H9 (cell line): ENCODE results near the gene CHKB. TPM values are rescaled to one million over a fixed set of nuclear protein-coding genes. Genes with fewer than 3 reads are reported as not detected.

Experiments used
- DNase-seq: peaks from one replicate; pipeline ENCODE4 v3.0.0-alpha.2; 2017
- H2AFZ ChIP-seq: one replicate; pipeline ENCODE4 v1.6.1; 2013; ENCODE audit warnings: mild to moderate bottlenecking, low read length, control low read depth, moderate library complexity
- H2AK5ac ChIP-seq: 2 replicates; pipeline ENCODE4 v1.6.1; 2013; ENCODE audit warnings: low read length, control low read depth, mixed read lengths; ENCODE audit not compliant: insufficient read length
- H2BK120ac ChIP-seq: one replicate; pipeline ENCODE4 v1.6.1; 2013; ENCODE audit warnings: low read depth, mild to moderate bottlenecking, low read length, control low read depth, inconsistent platforms; ENCODE audit not compliant: poor library complexity, severe bottlenecking
- H2BK12ac ChIP-seq: 2 replicates; pipeline ENCODE4 v1.6.1; 2013; ENCODE audit warnings: low read length, control low read depth, mixed read lengths, low read depth; ENCODE audit not compliant: insufficient read length
- H2BK15ac ChIP-seq: 2 replicates; pipeline ENCODE4 v1.6.1; 2013; ENCODE audit warnings: low read depth, low read length, control low read depth
- H2BK20ac ChIP-seq: one replicate; pipeline ENCODE4 v1.6.1; 2013; ENCODE audit warnings: low read depth, mild to moderate bottlenecking, low read length, control low read depth, inconsistent platforms; ENCODE audit not compliant: poor library complexity, severe bottlenecking
- H2BK5ac ChIP-seq: 2 replicates; pipeline ENCODE4 v1.6.1; 2013; ENCODE audit warnings: low read length, control low read depth, mixed read lengths; ENCODE audit not compliant: insufficient read length
- H3K14ac ChIP-seq: 2 replicates; pipeline ENCODE4 v1.6.1; 2013; ENCODE audit warnings: low read length, control low read depth; ENCODE audit not compliant: insufficient read depth
- H3K18ac ChIP-seq: 2 replicates; pipeline ENCODE4 v1.6.1; 2013; ENCODE audit warnings: low read depth, mild to moderate bottlenecking, mixed read lengths, low read length, control low read depth; ENCODE audit not compliant: insufficient read length
- H3K23ac ChIP-seq: 2 replicates; pipeline ENCODE4 v1.6.1; 2013; ENCODE audit warnings: low read length, control low read depth, mixed read lengths, low read depth; ENCODE audit not compliant: insufficient read length
- H3K23me2 ChIP-seq: 2 replicates; pipeline ENCODE4 v1.6.1; 2013; ENCODE audit warnings: low read depth, mild to moderate bottlenecking, mixed read lengths, low read length, control low read depth; ENCODE audit not compliant: insufficient read length, poor library complexity, severe bottlenecking
- H3K27ac ChIP-seq: 2 replicates; pipeline ENCODE4 v1.5.1; 2013; ENCODE audit warnings: low read length, control low read depth, mixed read lengths, low read depth; ENCODE audit not compliant: insufficient read length
- H3K27me3 ChIP-seq: 2 replicates; pipeline ENCODE4 v1.6.1; 2013; ENCODE audit warnings: low read length, control low read depth, inconsistent platforms; ENCODE audit not compliant: insufficient read depth
- H3K4ac ChIP-seq: 2 replicates; pipeline ENCODE4 v1.6.1; 2013; ENCODE audit warnings: low read depth, mild to moderate bottlenecking, control low read depth, inconsistent platforms, low read length, moderate library complexity
- H3K4me1 ChIP-seq: 2 replicates; pipeline ENCODE4 v1.6.1; 2013; ENCODE audit warnings: low read length, control low read depth, inconsistent platforms; ENCODE audit not compliant: insufficient read depth
- H3K4me2 ChIP-seq: 2 replicates; pipeline ENCODE4 v1.6.1; 2013; ENCODE audit warnings: low read length, control low read depth, mixed read lengths; ENCODE audit not compliant: insufficient read length, insufficient read depth
- H3K56ac ChIP-seq: 2 replicates; pipeline ENCODE4 v1.6.1; 2013; ENCODE audit warnings: low read depth, mild to moderate bottlenecking, mixed read lengths, low read length, control low read depth; ENCODE audit not compliant: insufficient read length
- H3K79me1 ChIP-seq: 2 replicates; pipeline ENCODE4 v1.6.1; 2013; ENCODE audit warnings: low read depth, mild to moderate bottlenecking, moderate library complexity, low read length, control low read depth, inconsistent platforms; ENCODE audit not compliant: insufficient read depth, poor library complexity, severe bottlenecking
- H3K79me2 ChIP-seq: 2 replicates; pipeline ENCODE4 v1.6.1; 2013; ENCODE audit warnings: low read length, control low read depth, inconsistent platforms; ENCODE audit not compliant: insufficient read depth
- H3K9ac ChIP-seq: 2 replicates; pipeline ENCODE4 v1.6.1; 2013; ENCODE audit warnings: low read length, control low read depth, mixed read lengths; ENCODE audit not compliant: insufficient read length; ENCODE audit errors: extremely low read depth
- H3K9me3 ChIP-seq: one replicate; pipeline ENCODE4 v1.6.1; 2013; ENCODE audit warnings: low read depth, low read length, inconsistent platforms; ENCODE audit not compliant: control insufficient read depth
- H3T11ph ChIP-seq: one replicate; pipeline ENCODE4 v1.6.1; 2013; ENCODE audit warnings: mild to moderate bottlenecking, low read length, control low read depth, inconsistent platforms
- H4K20me1 ChIP-seq: one replicate; pipeline ENCODE4 v1.6.1; 2013; ENCODE audit not compliant: control insufficient read depth, insufficient read length, insufficient read depth
- H4K5ac ChIP-seq: 2 replicates; pipeline ENCODE4 v1.6.1; 2013; ENCODE audit warnings: low read depth, mild to moderate bottlenecking, mixed read lengths, low read length, control low read depth; ENCODE audit not compliant: insufficient read length
- H4K8ac ChIP-seq: replicated peaks from 2 replicates; pipeline ENCODE4 v1.6.1; 2013; ENCODE audit warnings: low read length, control low read depth, mixed read lengths, low read depth; ENCODE audit not compliant: insufficient read length
- H4K91ac ChIP-seq: 2 replicates; pipeline ENCODE4 v1.6.1; 2013; ENCODE audit warnings: low read depth, mild to moderate bottlenecking, moderate library complexity, mixed read lengths, low read length, control low read depth; ENCODE audit not compliant: insufficient read length
- H3K27ac Mint-ChIP-seq, 3 experiments: 2 replicates in 2 of 3; 3 replicates in 1 of 3; pipeline ENCODE4 v1.8.0; 2020 to 2021; ENCODE audit warnings: mixed read lengths in 3 of 3, mild to moderate bottlenecking in 1 of 3, moderate library complexity in 1 of 3
- H3K27me3 Mint-ChIP-seq: 2 replicates; pipeline ENCODE4 v1.8.0; 2021; ENCODE audit warnings: low read depth, mild to moderate bottlenecking, moderate library complexity, mixed read lengths
- H3K36me3 Mint-ChIP-seq, 3 experiments: 2 replicates in 2 of 3; 3 replicates in 1 of 3; pipeline ENCODE4 v1.8.0; 2020 to 2021; ENCODE audit warnings: low read depth in 3 of 3, mixed read lengths in 3 of 3; ENCODE audit not compliant: insufficient read depth in 1 of 3
- H3K4me1 Mint-ChIP-seq, 2 experiments: 2 replicates each; pipeline ENCODE4 v1.8.0; 2020; ENCODE audit warnings: mixed read lengths in 2 of 2
- H3K4me3 Mint-ChIP-seq, 2 experiments: 2 replicates in 1 of 2; 3 replicates in 1 of 2; pipeline ENCODE4 v1.8.0; 2020 to 2021; ENCODE audit warnings: mild to moderate bottlenecking in 2 of 2, mixed read lengths in 2 of 2, moderate library complexity in 1 of 2
- H3K9me3 Mint-ChIP-seq, 2 experiments: 2 replicates in 1 of 2; 3 replicates in 1 of 2; pipeline ENCODE4 v1.8.0; 2020; ENCODE audit warnings: mild to moderate bottlenecking in 2 of 2, mixed read lengths in 2 of 2, moderate library complexity in 1 of 2
- WGBS: extraction: QIAGEN DNeasy Blood & Tissue Kit; methylation state at CpG from one replicate; pipeline ENCODE4 v1.1.7; 2013; ENCODE audit warnings: missing lambda C conversion rate, low lambda C conversion rate, mixed read lengths; ENCODE audit not compliant: insufficient read length; ENCODE audit errors: extremely low coverage; 5-methylcytosine and 5-hydroxymethylcytosine counted together
- total RNA-seq: library from RNA; stranded (reverse); gene quantifications from 2 replicates; pipeline ENCODE4 v1.2.1, GENCODE V29; 2021
- TF ChIP-seq, protein P1 (sequence below): fragments of 200-600 bp; sonication (generic); conservative IDR thresholded peaks from 3 replicates; pipeline ENCODE4 v1.8.0; 2021; ENCODE audit warnings: antibody characterized with exemption, mild to moderate bottlenecking

The CHKB gene
- total RNA-seq, 1 experiment from 2014 or later, result 64.9 TPM

DNA sequence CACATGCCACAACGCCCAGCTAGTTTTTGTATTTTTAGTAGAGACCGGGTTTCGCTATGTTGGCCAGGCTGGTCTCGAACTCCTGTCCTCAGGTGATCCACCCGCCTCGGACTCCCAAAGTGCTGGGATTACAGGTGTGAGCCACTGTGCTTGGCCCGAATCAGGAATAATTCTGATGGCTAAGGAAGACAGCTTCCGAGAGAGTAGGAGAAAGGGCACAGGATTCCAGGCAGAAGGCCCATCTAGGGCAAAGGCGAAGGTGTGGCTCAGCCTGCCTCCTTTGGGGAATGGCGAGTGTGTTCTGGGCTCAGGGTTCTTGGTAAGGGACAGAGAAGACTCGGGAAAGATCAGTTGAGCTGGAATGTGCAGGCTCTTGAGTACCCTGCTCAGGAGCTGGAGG, 18.4 kb downstream of the CHKB start:
- H3K4me3 Mint-ChIP-seq, result peak overlapping the region in 1 of 2 experiments; percentile 8; a peak in 3 of 5 replicates
- Histone ChIP-seq H3K23me2 (no peaks in the 10 kb centered on the region), H4K20me1 (no peaks in the 10 kb centered on the region), H3T11ph (no peak overlapping the region), H3K9me3 (no peaks in the 10 kb centered on the region), H3K56ac (no peak overlapping the region), H3K4me2 (no peak overlapping the region), H3K23ac (no peak overlapping the region), H3K27me3 (no peaks in the 10 kb centered on the region), H3K18ac (no peak overlapping the region), H3K4ac (no peak overlapping the region), H2AFZ (no peak overlapping the region), H3K9ac (no peak overlapping the region), H2BK15ac (no peak overlapping the region), H4K8ac (no peak overlapping the region), H2BK12ac (no peak overlapping the region), H2BK5ac (no peak overlapping the region), H3K14ac (no peak overlapping the region), H4K5ac (no peak overlapping the region), H2AK5ac (no peak overlapping the region), H2BK20ac (no peak overlapping the region), H3K79me2 (no peaks in the 10 kb centered on the region), H4K91ac (no peak overlapping the region), H3K4me1 (no peaks in the 10 kb centered on the region), H3K27ac (no peak overlapping the region), H3K79me1 (no peaks in the 10 kb centered on the region), H2BK120ac (no peak overlapping the region)
- WGBS, result no CpG with 5 or more reads among the region's 11 CpGs
- peaks cover 9 to 10% of the 10 kb centered on the region in 2 experiments for H3K4me1 Mint-ChIP-seq
- DNase-seq, result no peak
- TF ChIP-seq, protein P1, sequence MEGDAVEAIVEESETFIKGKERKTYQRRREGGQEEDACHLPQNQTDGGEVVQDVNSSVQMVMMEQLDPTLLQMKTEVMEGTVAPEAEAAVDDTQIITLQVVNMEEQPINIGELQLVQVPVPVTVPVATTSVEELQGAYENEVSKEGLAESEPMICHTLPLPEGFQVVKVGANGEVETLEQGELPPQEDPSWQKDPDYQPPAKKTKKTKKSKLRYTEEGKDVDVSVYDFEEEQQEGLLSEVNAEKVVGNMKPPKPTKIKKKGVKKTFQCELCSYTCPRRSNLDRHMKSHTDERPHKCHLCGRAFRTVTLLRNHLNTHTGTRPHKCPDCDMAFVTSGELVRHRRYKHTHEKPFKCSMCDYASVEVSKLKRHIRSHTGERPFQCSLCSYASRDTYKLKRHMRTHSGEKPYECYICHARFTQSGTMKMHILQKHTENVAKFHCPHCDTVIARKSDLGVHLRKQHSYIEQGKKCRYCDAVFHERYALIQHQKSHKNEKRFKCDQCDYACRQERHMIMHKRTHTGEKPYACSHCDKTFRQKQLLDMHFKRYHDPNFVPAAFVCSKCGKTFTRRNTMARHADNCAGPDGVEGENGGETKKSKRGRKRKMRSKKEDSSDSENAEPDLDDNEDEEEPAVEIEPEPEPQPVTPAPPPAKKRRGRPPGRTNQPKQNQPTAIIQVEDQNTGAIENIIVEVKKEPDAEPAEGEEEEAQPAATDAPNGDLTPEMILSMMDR, result no peak
- no peaks in the 10 kb centered on the region for H3K9me3 Mint-ChIP-seq
- H3K36me3 Mint-ChIP-seq, result peaks cover 1 to 17% (median 14%) of the 10 kb centered on the region in 3 experiments; a peak in 6 of 7 replicates
- no peak overlapping the region for H3K27ac Mint-ChIP-seq
- H3K27me3 Mint-ChIP-seq, result peaks cover 37% of the 10 kb centered on the region
